Loucy (cell line): ENCODE data around the gene FKBP1A.

ENCODE experiments used
- H2AFZ ChIP-seq: fragments of 200-600 bp; sonication (generic); 2 replicates; pipeline ENCODE4 v1.6.0; 2016; ENCODE audit warnings: antibody characterized with exemption, mild to moderate bottlenecking, low read length, moderate library complexity
- H3F3A ChIP-seq: fragments of 200-600 bp; 2 replicates; pipeline ENCODE4 v1.6.0; 2016; ENCODE audit warnings: antibody characterized with exemption, low read depth, mild to moderate bottlenecking
- H3K27me3 ChIP-seq: fragments of 200-600 bp; sonication (generic); 2 replicates; pipeline ENCODE4 v1.6.1; 2014; ENCODE audit warnings: low read length, mild to moderate bottlenecking; ENCODE audit not compliant: insufficient read depth, poor library complexity, severe bottlenecking
- H3K36me3 ChIP-seq: fragments of 200-600 bp; sonication (generic); 2 replicates; pipeline ENCODE4 v1.6.1; 2016; ENCODE audit warnings: low read length; ENCODE audit not compliant: insufficient read depth
- H3K4me1 ChIP-seq: fragments of 200-600 bp; sonication (generic); 2 replicates; pipeline ENCODE4 v1.5.1; 2014; ENCODE audit warnings: low read length, mild to moderate bottlenecking; ENCODE audit not compliant: insufficient read depth, poor library complexity, severe bottlenecking
- H3K4me2 ChIP-seq: fragments of 200-600 bp; sonication (generic); 2 replicates; pipeline ENCODE4 v1.6.0; 2014; ENCODE audit warnings: antibody characterized with exemption, low read length, low read depth, mild to moderate bottlenecking; ENCODE audit not compliant: poor library complexity, severe bottlenecking
- H3K4me3 ChIP-seq: fragments of 200-600 bp; sonication (generic); 2 replicates; pipeline ENCODE4 v1.5.1; 2014; ENCODE audit warnings: low read length, mild to moderate bottlenecking, mixed read lengths; ENCODE audit not compliant: poor library complexity, severe bottlenecking
- H3K79me2 ChIP-seq: fragments of 200-600 bp; sonication (generic); 2 replicates; pipeline ENCODE4 v1.6.1; 2014; ENCODE audit warnings: low read length; ENCODE audit not compliant: insufficient read depth
- H3K9ac ChIP-seq: fragments of 200-600 bp; sonication (generic); 2 replicates; pipeline ENCODE4 v1.6.0; 2014; ENCODE audit warnings: mild to moderate bottlenecking, low read depth, low read length, moderate library complexity; ENCODE audit not compliant: poor library complexity, severe bottlenecking
- H3K9me2 ChIP-seq: fragments of 200-600 bp; sonication (generic); replicated peaks from 2 replicates; pipeline ENCODE4 v1.6.1; 2016; ENCODE audit warnings: low read depth, low read length, mixed read lengths
- H3K9me3 ChIP-seq: fragments of 200-600 bp; sonication (generic); 2 replicates; pipeline ENCODE4 v1.6.1; 2014; ENCODE audit warnings: mild to moderate bottlenecking, antibody characterized with exemption, low read length, low read depth; ENCODE audit not compliant: insufficient read depth
- H4K20me1 ChIP-seq: fragments of 200-600 bp; sonication (generic); 2 replicates; pipeline ENCODE4 v1.6.0; 2014; ENCODE audit warnings: antibody characterized with exemption, low read length, mild to moderate bottlenecking; ENCODE audit not compliant: insufficient read depth, poor library complexity, severe bottlenecking
- CTCF ChIP-seq: fragments of 200-600 bp; sonication (generic); conservative IDR thresholded peaks from 2 replicates; pipeline ENCODE4 v1.5.1; 2014; ENCODE audit warnings: mild to moderate bottlenecking, antibody characterized with exemption, low read length
- EZH2phosphoT487 ChIP-seq: fragments of 200-600 bp; IDR thresholded peaks from 2 replicates; pipeline ENCODE4 v1.6.1; 2018; ENCODE audit warnings: antibody characterized with exemption, mild to moderate bottlenecking, moderate library complexity, borderline replicate concordance

The FKBP1A gene

DNA sequence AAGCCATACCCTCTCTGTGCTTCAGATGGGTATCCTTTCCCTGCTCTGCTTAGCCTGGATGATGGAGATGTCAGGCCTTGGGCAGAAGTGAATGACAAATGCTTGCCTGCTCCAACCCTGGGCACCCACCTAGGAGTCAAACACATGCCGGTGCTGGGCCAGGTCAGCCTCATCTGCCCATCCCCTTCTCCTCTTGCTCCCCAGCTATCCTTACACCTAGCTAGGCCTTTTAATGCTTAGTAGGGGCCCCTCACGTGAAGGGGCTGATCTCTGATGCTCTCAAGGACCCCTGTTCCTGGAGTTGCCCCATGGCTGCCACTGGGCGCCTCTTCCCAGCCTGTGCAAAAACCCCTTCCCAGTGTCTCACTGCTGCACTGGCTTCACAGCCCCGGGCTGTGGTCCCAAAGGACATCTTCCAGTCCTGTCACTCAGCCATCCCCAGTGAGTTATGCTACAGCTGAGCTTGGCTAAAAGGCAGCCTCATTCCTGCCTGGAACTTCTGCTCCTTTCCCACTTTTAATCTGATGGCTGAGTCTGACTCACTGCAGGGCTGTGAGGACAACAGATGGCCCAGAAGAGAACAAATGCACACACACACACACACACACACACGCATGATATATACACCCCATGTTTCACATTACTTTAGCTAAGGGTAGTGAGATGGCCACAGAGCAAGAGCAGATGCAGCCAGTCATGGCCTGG, 51.1 kb downstream of the FKBP1A start:
- no peak for TF ChIP-seq EZH2phosphoT487
- no peak for TF ChIP-seq CTCF
- H3K79me2 ChIP-seq, result no peaks in the 10 kb centered on the region
- no peaks in the 10 kb centered on the region for H3K36me3 ChIP-seq
- H3K9ac ChIP-seq, result no peak overlapping the region
- H3K9me3 ChIP-seq, result no peaks in the 10 kb centered on the region
- H3K27me3 ChIP-seq, result no peaks in the 10 kb centered on the region
- peaks cover 13% of the 10 kb centered on the region for H3K4me1 ChIP-seq
- no peak overlapping the region for H3K4me3 ChIP-seq
- no peak overlapping the region for H2AFZ ChIP-seq
- no peaks in the 10 kb centered on the region for H4K20me1 ChIP-seq
- no peak overlapping the region for H3K4me2 ChIP-seq
- no peaks in the 10 kb centered on the region for H3K9me2 ChIP-seq
- H3F3A ChIP-seq, result no peaks in the 10 kb centered on the region

- Histone ChIP-seq H3K27me3 (no peaks in the 10 kb centered on the region), H3K4me1 (no peaks in the 10 kb centered on the region), H3K36me3 (no peaks in the 10 kb centered on the region), H3K79me2 (no peaks in the 10 kb centered on the region), H3K4me2 (no peak overlapping the region), H3K9ac (no peak overlapping the region), H4K20me1 (no peaks in the 10 kb centered on the region), H2AFZ (no peak overlapping the region), H3K9me2 (no peaks in the 10 kb centered on the region), H3K4me3 (no peak overlapping the region), H3F3A (no peaks in the 10 kb centered on the region), H3K9me3 (no peaks in the 10 kb centered on the region)
- TF ChIP-seq EZH2phosphoT487, result no peak
- TF ChIP-seq CTCF, result no peak
These were observed 54.1 kb downstream of the FKBP1A start for GRCh38 chr20:1338801-1339200.

DNA sequence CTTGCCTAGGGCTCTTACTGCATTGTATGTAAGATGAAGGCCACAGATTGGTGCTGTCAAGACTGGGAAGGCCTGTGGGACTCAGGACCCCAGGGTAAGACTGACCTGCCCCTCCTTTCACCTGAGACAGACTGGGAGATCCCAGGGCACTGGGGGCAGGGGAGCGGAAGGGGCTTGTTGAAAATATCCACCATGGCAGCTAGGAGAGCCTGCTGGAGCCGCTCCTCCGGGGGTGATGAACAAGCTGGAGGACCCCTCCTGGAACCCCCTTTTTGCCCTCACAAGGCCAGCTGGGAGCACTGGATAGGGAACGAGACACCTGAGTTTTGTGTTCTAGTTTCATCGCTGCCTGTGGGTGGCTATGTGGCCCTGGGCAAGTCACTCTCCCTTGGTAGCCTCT, 54.8 kb downstream of the FKBP1A start:
- H4K20me1 ChIP-seq, result no peaks in the 10 kb centered on the region
- no peaks in the 10 kb centered on the region for H3K36me3 ChIP-seq
- no peak overlapping the region for H3K9ac ChIP-seq
- no peaks in the 10 kb centered on the region for H3K9me3 ChIP-seq
- no peaks in the 10 kb centered on the region for H3K79me2 ChIP-seq
- H2AFZ ChIP-seq, result no peak overlapping the region
- no peaks in the 10 kb centered on the region for H3K9me2 ChIP-seq
- H3K4me3 ChIP-seq, result no peak overlapping the region
- no peak for TF ChIP-seq EZH2phosphoT487
- no peak for TF ChIP-seq CTCF
- H3F3A ChIP-seq, result no peaks in the 10 kb centered on the region
- no peak overlapping the region for H3K4me2 ChIP-seq
- no peaks in the 10 kb centered on the region for H3K27me3 ChIP-seq
- H3K4me1 ChIP-seq, result no peaks in the 10 kb centered on the region
